GM23338 (cell line): ENCODE data around the gene CYP27A1. TPM values are rescaled to one million over a fixed set of nuclear protein-coding genes. Genes with fewer than 3 reads are reported as not detected.

Source experiments
- microRNA-seq: library from miRNA; unstranded; fragments of <30 nt; microRNA quantifications from one replicate; pipeline ENCODE4, GENCODE V29; 2017
- polyA plus RNA-seq: library from polyadenylated mRNA; unstranded; fragments of >200 nt; fragmentation: Nextera tagmentation; extraction: Ambion mirVana; gene quantifications from 2 replicates; pipeline ENCODE4 v1.2.1, GENCODE V29; 2016
- total RNA-seq: library from RNA; depleted of rRNA; stranded (reverse); fragments of >200 nt; shearing (Covaris generic); gene quantifications from 2 replicates; pipeline ENCODE4 v1.2.3, GENCODE V29; 2014; rRNA removed

CYP27A1 gene
- total and polyA plus RNA-seq, 2 experiments from 2014 or later: 2.2 to 6.9 TPM

Small RNA genes within 50 kb of the gene (microRNA-seq; reads per million reads assigned to microRNA genes)
- not detected for gene MIR9500

Other genes starting within 250 kb of the CYP27A1 start
- 18.7 and 21.0 TPM in 2 replicates for gene USP37, start 213.8 kb upstream of the CYP27A1 start, total RNA-seq
- gene USP37, start 213.8 kb upstream of the CYP27A1 start, polyA plus RNA-seq: 7.4 and 8.2 TPM in 2 replicates
- gene CNOT9, start 213.3 kb upstream of the CYP27A1 start, total RNA-seq: 93.9 and 132 TPM in 2 replicates
- gene CNOT9, start 213.3 kb upstream of the CYP27A1 start, polyA plus RNA-seq: 51.8 and 55.3 TPM in 2 replicates
- 0.80 TPM in 1 of 2 replicates, not detected in the other for gene PLCD4, start 174.2 kb upstream of the CYP27A1 start, total RNA-seq
- 1.3 and 1.7 TPM in 2 replicates for gene PLCD4, start 174.2 kb upstream of the CYP27A1 start, polyA plus RNA-seq
- 26.4 and 32.8 TPM in 2 replicates for gene ZNF142, start 122.5 kb upstream of the CYP27A1 start, total RNA-seq
- 14.6 and 14.9 TPM in 2 replicates for gene ZNF142, start 122.5 kb upstream of the CYP27A1 start, polyA plus RNA-seq
- gene BCS1L, start 122.5 kb upstream of the CYP27A1 start, total RNA-seq: 16.9 and 23.5 TPM in 2 replicates
- gene BCS1L, start 122.5 kb upstream of the CYP27A1 start, polyA plus RNA-seq: 28.9 and 31.6 TPM in 2 replicates
- 18.3 and 22.1 TPM in 2 replicates for gene RNF25, start 110.1 kb upstream of the CYP27A1 start, total RNA-seq
- gene RNF25, start 110.1 kb upstream of the CYP27A1 start, polyA plus RNA-seq: 22.2 and 26.8 TPM in 2 replicates
- 24.2 and 26.3 TPM in 2 replicates for gene STK36, start 110.1 kb upstream of the CYP27A1 start, total RNA-seq
- gene STK36, start 110.1 kb upstream of the CYP27A1 start, polyA plus RNA-seq: 17.2 and 21.2 TPM in 2 replicates
- 77.8 and 86.9 TPM in 2 replicates for gene TTLL4, start 71.3 kb upstream of the CYP27A1 start, total RNA-seq
- gene TTLL4, start 71.3 kb upstream of the CYP27A1 start, polyA plus RNA-seq: 48.7 and 53.5 TPM in 2 replicates
- gene PRKAG3, start 49.7 kb downstream of the CYP27A1 start, total RNA-seq: not detected in 2 replicates
- not detected in 2 replicates for gene PRKAG3, start 49.7 kb downstream of the CYP27A1 start, polyA plus RNA-seq
- not detected in 2 replicates for gene WNT6, start 77.7 kb downstream of the CYP27A1 start, total RNA-seq
- not detected in 2 replicates for gene WNT6, start 77.7 kb downstream of the CYP27A1 start, polyA plus RNA-seq
- not detected in 2 replicates for gene WNT10A, start 98.7 kb downstream of the CYP27A1 start, total RNA-seq
- gene WNT10A, start 98.7 kb downstream of the CYP27A1 start, polyA plus RNA-seq: not detected in 2 replicates
- 0.43 and 0.56 TPM in 2 replicates for gene CDK5R2, start 177.5 kb downstream of the CYP27A1 start, total RNA-seq
- 0.19 TPM in 1 of 2 replicates, not detected in the other for gene CDK5R2, start 177.5 kb downstream of the CYP27A1 start, polyA plus RNA-seq
- gene FEV, start 203.0 kb downstream of the CYP27A1 start, total RNA-seq: not detected in 2 replicates
- gene FEV, start 203.0 kb downstream of the CYP27A1 start, polyA plus RNA-seq: not detected in 2 replicates
- not detected in 2 replicates for gene CRYBA2, start 211.3 kb downstream of the CYP27A1 start, total RNA-seq
- not detected in 2 replicates for gene CRYBA2, start 211.3 kb downstream of the CYP27A1 start, polyA plus RNA-seq